Colonic mucosa (tissue), 4 donors: ENCODE measurements around the gene BRSK2. TPM values are rescaled to one million over a fixed set of nuclear protein-coding genes. Genes with fewer than 3 reads are reported as not detected.

Experiments
- DNase-seq: peaks from one replicate; pipeline ENCODE4 v3.0.0-alpha.2; 2020
- H3K27ac ChIP-seq: fragments of 200-600 bp; one replicate; pipeline ENCODE4 v1.8.0; 2021
- H3K27me3 ChIP-seq: fragments of 200-600 bp; one replicate; pipeline ENCODE4 v1.8.0; 2021
- H3K36me3 ChIP-seq: fragments of 200-600 bp; one replicate; pipeline ENCODE4 v1.8.0; 2021
- H3K4me1 ChIP-seq: fragments of 200-600 bp; one replicate; pipeline ENCODE4 v1.8.0; 2021; ENCODE audit warnings: mild to moderate bottlenecking
- H3K4me3 ChIP-seq: fragments of 200-600 bp; one replicate; pipeline ENCODE4 v1.8.0; 2021
- H3K9ac ChIP-seq, 2 donors: one replicate each; pipeline ENCODE4 v1.7.0; 2013; ENCODE audit warnings: control low read depth in 2 of 2, low read depth in 2 of 2, low read length in 2 of 2
- H3K9me3 ChIP-seq: fragments of 200-600 bp; one replicate; pipeline ENCODE4 v1.8.0; 2021
- CTCF ChIP-seq: fragments of 200-600 bp; IDR thresholded peaks from one replicate; pipeline ENCODE4 v1.8.0; 2022; ENCODE audit warnings: antibody characterized with exemption, mild to moderate bottlenecking
- intact Hi-C: fragments of 100-400 bp; cut with DNase I; formaldehyde crosslinking; loops from one replicate; pipeline ENCODE4 v1.14.1; 2022
- total RNA-seq, 2 donors: library from RNA; stranded (reverse); fragmentation: NEBNext Ultra II Directional in 1 of 2; extraction: Animal tissue kit (Norgen Biotek cat#: 25700) in 1 of 2; gene quantifications; one replicate each; pipeline ENCODE4 v1.2.1, GENCODE V29; 2021
- donor health status: healthy.
- donor health status: DM: no; HTN: no; CAD: no.
- donor health status: DM: no; HTN: no; CAD: no.

BRSK2 gene
- total RNA-seq, 2 donors from 2014 or later = 0.52 to 1.2 TPM

- Histone ChIP-seq H3K36me3 (no peaks in the 10 kb centered on the region), H3K9ac (no peak overlapping the region), H3K27me3 (no peaks in the 10 kb centered on the region), H3K4me3 (no peak overlapping the region), H3K27ac (no peak overlapping the region), H3K4me1 (no peaks in the 10 kb centered on the region), H3K9me3 (no peaks in the 10 kb centered on the region)
- TF ChIP-seq CTCF = no peak
- DNase-seq = no peak
- intact Hi-C loops = no loop called here
These were observed 115.0 kb downstream of the BRSK2 start for GRCh38 chr11:1504581-1505290.

- intact Hi-C loops = no loop called here
- TF ChIP-seq CTCF = no peak
- Histone ChIP-seq H3K4me3 (no peak overlapping the region), H3K27me3 (no peaks in the 10 kb centered on the region), H3K9me3 (no peaks in the 10 kb centered on the region), H3K36me3 (no peaks in the 10 kb centered on the region), H3K4me1 (no peaks in the 10 kb centered on the region), H3K9ac (no peak overlapping the region), H3K27ac (no peak overlapping the region)
- no peak for DNase-seq
These were observed 115.7 kb downstream of the BRSK2 start for GRCh38 chr11:1505480-1505879.

- no peak overlapping the region for H3K9ac ChIP-seq
- no peak overlapping the region for H3K4me3 ChIP-seq
- intact Hi-C loops = no loop called here
- H3K27ac ChIP-seq = no peak overlapping the region
- no peaks in the 10 kb centered on the region for H3K9me3 ChIP-seq
- H3K4me1 ChIP-seq = no peaks in the 10 kb centered on the region
- no peak for DNase-seq
- no peaks in the 10 kb centered on the region for H3K27me3 ChIP-seq
- TF ChIP-seq CTCF = no peak
- H3K36me3 ChIP-seq = no peaks in the 10 kb centered on the region
These were observed 117.2 kb downstream of the BRSK2 start for GRCh38 chr11:1506981-1507380.

GRCh38 chr11:1507381-1508140 lies 117.8 kb downstream of the BRSK2 start:
- H3K9me3 ChIP-seq = no peaks in the 10 kb centered on the region
- H3K9ac ChIP-seq = no peak overlapping the region
- H3K4me3 ChIP-seq = no peak overlapping the region
- no peaks in the 10 kb centered on the region for H3K36me3 ChIP-seq
- H3K27ac ChIP-seq = no peak overlapping the region
- no peaks in the 10 kb centered on the region for H3K4me1 ChIP-seq
- intact Hi-C loops = no loop called here
- no peaks in the 10 kb centered on the region for H3K27me3 ChIP-seq
- TF ChIP-seq CTCF = no peak
- no peak for DNase-seq

GRCh38 chr11:1508491-1508891 lies 118.8 kb downstream of the BRSK2 start:
- TF ChIP-seq CTCF = no peak

More at GRCh38 chr11:1508491-1508891, 118.8 kb downstream of the BRSK2 start:
- Histone ChIP-seq H3K9me3 (no peaks in the 10 kb centered on the region), H3K27me3 (no peaks in the 10 kb centered on the region), H3K27ac (no peak overlapping the region), H3K4me1 (no peaks in the 10 kb centered on the region), H3K4me3 (no peak overlapping the region), H3K9ac (no peak overlapping the region), H3K36me3 (no peaks in the 10 kb centered on the region)
- DNase-seq = no peak
- intact Hi-C loops = no loop called here
